Measurements from ENCODE around the gene ROBO2.

The ROBO2 gene

DNA sequence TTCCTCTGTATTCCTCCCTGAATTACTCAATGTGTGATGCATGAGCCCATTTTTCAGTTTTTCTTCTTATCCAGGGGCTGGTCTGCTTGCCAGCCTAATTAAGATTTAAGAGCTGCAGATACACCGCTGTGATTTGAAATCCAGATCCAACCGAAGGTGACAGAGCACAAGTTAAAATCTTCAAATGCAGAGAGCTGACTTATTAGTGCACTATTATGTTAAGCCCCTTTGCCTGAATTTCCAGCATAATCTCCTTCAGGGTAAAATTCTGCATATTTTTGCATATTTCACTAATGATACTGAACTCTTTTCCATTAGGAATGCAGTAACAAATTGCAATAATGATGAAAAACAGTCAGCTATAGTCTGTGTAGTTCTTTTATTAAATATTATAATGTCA lies 583.6 kb downstream of the ROBO2 start:
- Histone ChIP-seq H3K4me1 (ENCODE audit: control insufficient read depth, insufficient read depth, low read length, poor library complexity, severe bottlenecking) (no peaks in the 10 kb centered on the region), H3K4me3 (ENCODE audit: insufficient read depth, low read depth, low read length, poor library complexity, severe bottlenecking) (no peak overlapping the region), H3K27me3 (replicated peaks; ENCODE audit: control insufficient read depth, insufficient read depth, low read length, poor library complexity, severe bottlenecking) (no peaks in the 10 kb centered on the region), H3K9me3 (ENCODE audit: control insufficient read depth, low read length) (no peaks in the 10 kb centered on the region), H3K27ac (ENCODE audit: insufficient read depth, low read length, poor library complexity, severe bottlenecking) (no peak overlapping the region), H3K36me3 (ENCODE audit: control insufficient read depth, insufficient read depth, low read length) (no peaks in the 10 kb centered on the region)
- DNase-seq = no peak

DNA sequence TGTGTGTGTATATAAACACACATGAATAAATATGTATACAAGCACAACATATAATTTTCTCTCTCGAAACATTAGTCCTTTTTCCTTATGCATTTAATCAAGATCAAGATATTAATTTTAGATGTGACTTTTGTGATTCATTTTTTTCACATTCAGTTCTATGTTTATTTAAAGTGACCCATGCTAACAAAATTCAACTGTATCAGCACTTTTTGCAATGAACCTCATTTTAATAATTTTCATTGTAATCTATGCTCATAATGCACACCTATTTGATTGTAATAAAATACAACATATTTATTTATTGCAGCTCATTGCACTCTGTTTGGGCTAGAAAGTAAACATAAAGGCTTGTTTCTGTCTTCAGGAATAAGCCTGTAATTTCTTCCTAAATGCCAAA lies 586.3 kb downstream of the ROBO2 start:
- DNase-seq = no peak
- Histone ChIP-seq H3K9me3 (ENCODE audit: control insufficient read depth, low read length) (no peaks in the 10 kb centered on the region), H3K4me3 (ENCODE audit: insufficient read depth, low read depth, low read length, poor library complexity, severe bottlenecking) (no peak overlapping the region), H3K27me3 (replicated peaks; ENCODE audit: control insufficient read depth, insufficient read depth, low read length, poor library complexity, severe bottlenecking) (no peaks in the 10 kb centered on the region), H3K27ac (ENCODE audit: insufficient read depth, low read length, poor library complexity, severe bottlenecking) (no peak overlapping the region), H3K4me1 (ENCODE audit: control insufficient read depth, insufficient read depth, low read length, poor library complexity, severe bottlenecking) (no peaks in the 10 kb centered on the region), H3K36me3 (ENCODE audit: control insufficient read depth, insufficient read depth, low read length) (no peaks in the 10 kb centered on the region)

DNA sequence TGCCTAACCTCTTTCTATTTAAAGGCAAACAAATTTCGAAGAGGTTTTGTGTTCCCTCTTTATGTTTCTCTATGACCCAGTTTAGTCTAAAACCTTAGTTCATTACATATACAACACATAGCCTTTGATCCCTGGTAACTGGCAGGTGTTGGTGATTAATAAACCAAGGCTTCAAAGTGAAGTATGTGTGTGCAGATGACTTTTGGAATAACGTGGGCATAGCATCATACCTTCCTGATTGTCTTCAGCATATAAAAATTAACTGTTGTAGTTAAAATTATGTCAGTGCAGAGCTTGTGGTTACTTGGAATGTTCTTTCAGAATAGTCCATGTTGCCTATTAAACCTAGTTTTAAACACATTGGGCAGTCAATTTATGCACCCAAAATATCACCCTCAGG lies 608.3 kb downstream of the ROBO2 start:
- no peak for DNase-seq
- no peak overlapping the region for H3K27ac ChIP-seq (ENCODE audit: insufficient read depth, low read length, poor library complexity, severe bottlenecking)
- H3K36me3 ChIP-seq (ENCODE audit: control insufficient read depth, insufficient read depth, low read length) = no peaks in the 10 kb centered on the region
- H3K4me3 ChIP-seq (ENCODE audit: insufficient read depth, low read depth, low read length, poor library complexity, severe bottlenecking) = no peak overlapping the region
- no peaks in the 10 kb centered on the region for H3K4me1 ChIP-seq (ENCODE audit: control insufficient read depth, insufficient read depth, low read length, poor library complexity, severe bottlenecking)
- no peaks in the 10 kb centered on the region for H3K27me3 ChIP-seq (replicated peaks; ENCODE audit: control insufficient read depth, insufficient read depth, low read length, poor library complexity, severe bottlenecking)
- no peaks in the 10 kb centered on the region for H3K9me3 ChIP-seq (ENCODE audit: control insufficient read depth, low read length)

DNA sequence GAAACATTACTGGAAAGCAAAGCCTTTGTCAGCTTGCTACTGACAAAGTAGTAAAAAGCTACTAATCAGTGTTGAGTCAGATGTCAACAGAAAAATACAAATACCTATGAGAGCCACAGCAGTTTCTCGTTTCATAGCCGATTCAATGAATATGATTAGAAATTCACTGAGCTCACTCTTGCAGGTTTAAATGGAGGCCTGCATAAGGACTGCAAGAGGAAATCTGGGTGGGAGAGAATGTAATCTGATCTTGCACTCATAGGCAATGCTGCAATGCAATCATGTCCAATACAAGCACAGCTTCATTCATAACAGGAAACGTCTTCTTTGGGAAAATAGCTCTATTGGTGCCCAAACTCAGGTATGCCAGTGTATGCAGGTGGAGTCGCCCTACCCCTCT lies 608.8 kb downstream of the ROBO2 start:
- Histone ChIP-seq H3K27me3 (replicated peaks; ENCODE audit: control insufficient read depth, insufficient read depth, low read length, poor library complexity, severe bottlenecking) (no peaks in the 10 kb centered on the region), H3K4me3 (ENCODE audit: insufficient read depth, low read depth, low read length, poor library complexity, severe bottlenecking) (no peak overlapping the region), H3K27ac (ENCODE audit: insufficient read depth, low read length, poor library complexity, severe bottlenecking) (no peak overlapping the region), H3K36me3 (ENCODE audit: control insufficient read depth, insufficient read depth, low read length) (no peaks in the 10 kb centered on the region), H3K9me3 (ENCODE audit: control insufficient read depth, low read length) (no peaks in the 10 kb centered on the region), H3K4me1 (ENCODE audit: control insufficient read depth, insufficient read depth, low read length, poor library complexity, severe bottlenecking) (no peaks in the 10 kb centered on the region)
- DNase-seq = no peak

DNA sequence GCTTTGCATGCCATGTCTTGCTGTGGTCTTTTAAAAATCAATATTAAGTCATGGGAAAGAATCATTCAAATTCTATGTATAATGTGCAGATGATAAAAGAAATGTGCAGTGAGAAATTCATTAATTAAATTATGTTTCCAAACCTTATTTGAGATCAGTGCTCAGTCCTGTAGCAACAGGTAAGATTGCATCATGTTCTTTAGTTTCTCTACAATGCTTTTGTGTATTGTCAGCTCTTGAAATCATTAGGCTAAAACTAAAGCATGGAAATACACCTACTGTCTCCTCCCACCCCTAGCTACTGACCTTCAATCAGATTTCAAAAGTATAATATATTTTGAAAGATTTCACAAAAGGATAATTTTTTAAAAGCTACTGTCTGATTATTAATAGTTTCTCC lies 612.7 kb downstream of the ROBO2 start:
- Histone ChIP-seq H3K9me3 (ENCODE audit: control insufficient read depth, low read length) (no peaks in the 10 kb centered on the region), H3K27me3 (replicated peaks; ENCODE audit: control insufficient read depth, insufficient read depth, low read length, poor library complexity, severe bottlenecking) (no peaks in the 10 kb centered on the region), H3K4me1 (ENCODE audit: control insufficient read depth, insufficient read depth, low read length, poor library complexity, severe bottlenecking) (no peaks in the 10 kb centered on the region), H3K27ac (ENCODE audit: insufficient read depth, low read length, poor library complexity, severe bottlenecking) (no peak overlapping the region), H3K36me3 (ENCODE audit: control insufficient read depth, insufficient read depth, low read length) (no peaks in the 10 kb centered on the region), H3K4me3 (ENCODE audit: insufficient read depth, low read depth, low read length, poor library complexity, severe bottlenecking) (no peak overlapping the region)
- DNase-seq = no peak

DNA sequence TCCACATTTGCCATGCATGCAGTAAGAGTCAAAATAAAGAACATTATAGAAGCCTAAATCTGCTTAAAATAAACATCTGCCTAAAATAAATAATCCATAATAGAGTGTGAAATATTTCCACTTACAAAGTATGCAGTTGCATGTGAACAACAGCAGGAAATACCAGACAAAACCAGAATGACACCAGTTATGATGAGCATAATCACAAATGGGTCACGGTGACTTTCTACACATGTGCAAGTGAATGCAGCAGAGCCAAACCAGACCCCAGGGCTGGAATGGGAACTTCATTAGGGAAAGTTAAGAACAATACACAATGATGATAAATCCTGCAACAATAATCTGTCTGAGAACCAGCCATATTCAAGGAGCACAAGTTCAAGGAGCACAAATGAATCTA lies 615.5 kb downstream of the ROBO2 start:
- no peak for DNase-seq
- Histone ChIP-seq H3K36me3 (ENCODE audit: control insufficient read depth, insufficient read depth, low read length) (no peaks in the 10 kb centered on the region), H3K27me3 (replicated peaks; ENCODE audit: control insufficient read depth, insufficient read depth, low read length, poor library complexity, severe bottlenecking) (no peaks in the 10 kb centered on the region), H3K27ac (ENCODE audit: insufficient read depth, low read length, poor library complexity, severe bottlenecking) (no peak overlapping the region), H3K4me3 (ENCODE audit: insufficient read depth, low read depth, low read length, poor library complexity, severe bottlenecking) (no peak overlapping the region), H3K9me3 (ENCODE audit: control insufficient read depth, low read length) (peaks cover 6% of the 10 kb centered on the region), H3K4me1 (ENCODE audit: control insufficient read depth, insufficient read depth, low read length, poor library complexity, severe bottlenecking) (no peaks in the 10 kb centered on the region)

DNA sequence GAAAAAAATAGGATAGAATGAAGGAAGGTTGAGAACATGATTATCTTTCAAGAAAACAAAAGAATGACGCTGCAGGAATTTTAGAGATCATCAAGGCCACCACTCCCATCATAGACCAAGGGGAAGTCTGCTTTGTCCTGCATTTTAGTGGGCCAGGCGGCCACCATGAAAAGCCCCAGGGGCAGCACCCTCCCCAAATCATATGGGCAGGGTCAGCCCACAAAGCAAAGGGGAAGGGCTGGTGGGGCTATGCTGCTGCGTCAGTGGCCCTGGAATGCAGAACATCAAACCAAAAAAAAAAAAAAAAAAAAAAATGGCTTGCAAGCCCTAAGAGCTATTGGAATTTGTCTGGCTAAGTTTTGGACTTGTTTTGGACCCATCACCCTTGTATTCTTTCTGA lies 620.8 kb downstream of the ROBO2 start:
- Histone ChIP-seq H3K4me1 (ENCODE audit: control insufficient read depth, insufficient read depth, low read length, poor library complexity, severe bottlenecking) (no peaks in the 10 kb centered on the region), H3K4me3 (ENCODE audit: insufficient read depth, low read depth, low read length, poor library complexity, severe bottlenecking) (no peak overlapping the region)

DNA sequence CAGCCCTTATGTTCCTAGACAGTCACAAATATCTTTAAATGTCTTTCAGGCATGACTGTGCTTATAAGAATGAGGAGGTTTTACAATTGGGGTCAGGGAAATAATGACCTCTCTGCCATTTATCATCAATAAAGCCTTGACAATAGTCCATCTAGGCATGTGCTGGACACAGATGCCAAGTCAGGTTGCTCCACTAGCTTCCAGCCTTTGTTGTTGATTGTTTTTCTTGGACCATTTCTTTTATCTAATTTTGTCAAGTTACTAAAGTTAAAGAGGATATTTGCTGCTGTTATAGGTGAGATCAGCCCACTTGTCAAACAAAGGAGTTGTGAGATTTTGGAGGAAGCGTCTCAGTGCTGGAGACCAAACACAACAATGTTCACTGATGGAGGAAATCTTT lies 628.0 kb downstream of the ROBO2 start:
- DNase-seq = no peak
- H3K36me3 ChIP-seq (ENCODE audit: control insufficient read depth, insufficient read depth, low read length) = no peaks in the 10 kb centered on the region
- no peak overlapping the region for H3K4me3 ChIP-seq (ENCODE audit: insufficient read depth, low read depth, low read length, poor library complexity, severe bottlenecking)
- H3K27ac ChIP-seq (ENCODE audit: insufficient read depth, low read length, poor library complexity, severe bottlenecking) = no peak overlapping the region
- H3K4me1 ChIP-seq (ENCODE audit: control insufficient read depth, insufficient read depth, low read length, poor library complexity, severe bottlenecking) = no peaks in the 10 kb centered on the region
- H3K9me3 ChIP-seq (ENCODE audit: control insufficient read depth, low read length) = no peaks in the 10 kb centered on the region
- no peaks in the 10 kb centered on the region for H3K27me3 ChIP-seq (replicated peaks; ENCODE audit: control insufficient read depth, insufficient read depth, low read length, poor library complexity, severe bottlenecking)

More for the DNA sequence above, 620.8 kb downstream of the ROBO2 start:
- Histone ChIP-seq H3K9me3 (ENCODE audit: control insufficient read depth, low read length) (peaks cover 6% of the 10 kb centered on the region), H3K36me3 (ENCODE audit: control insufficient read depth, insufficient read depth, low read length) (no peaks in the 10 kb centered on the region), H3K27ac (ENCODE audit: insufficient read depth, low read length, poor library complexity, severe bottlenecking) (no peak overlapping the region), H3K27me3 (replicated peaks; ENCODE audit: control insufficient read depth, insufficient read depth, low read length, poor library complexity, severe bottlenecking) (no peaks in the 10 kb centered on the region)
- no peak for DNase-seq

DNA sequence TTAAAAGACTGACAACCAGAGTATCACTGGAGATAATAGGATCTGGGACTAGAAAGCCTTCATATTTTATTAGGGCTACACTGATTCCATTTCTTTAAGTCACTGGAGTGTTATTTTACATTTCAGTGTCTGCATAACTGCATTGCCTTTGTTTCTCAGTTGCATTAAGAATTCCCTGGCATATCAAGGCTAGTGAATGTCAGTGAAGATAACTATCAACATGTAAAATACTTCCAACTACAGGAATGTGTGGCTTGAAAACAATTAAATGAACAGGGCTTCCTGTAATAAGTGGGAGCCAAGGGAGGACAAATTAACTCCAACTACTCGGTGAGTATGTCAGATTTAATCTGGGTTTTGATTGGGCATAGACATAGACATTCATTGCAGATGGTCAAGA lies 628.5 kb downstream of the ROBO2 start:
- Histone ChIP-seq H3K27ac (ENCODE audit: insufficient read depth, low read length, poor library complexity, severe bottlenecking) (no peak overlapping the region), H3K36me3 (ENCODE audit: control insufficient read depth, insufficient read depth, low read length) (no peaks in the 10 kb centered on the region), H3K27me3 (replicated peaks; ENCODE audit: control insufficient read depth, insufficient read depth, low read length, poor library complexity, severe bottlenecking) (no peaks in the 10 kb centered on the region), H3K4me1 (ENCODE audit: control insufficient read depth, insufficient read depth, low read length, poor library complexity, severe bottlenecking) (no peaks in the 10 kb centered on the region), H3K4me3 (ENCODE audit: insufficient read depth, low read depth, low read length, poor library complexity, severe bottlenecking) (no peak overlapping the region), H3K9me3 (ENCODE audit: control insufficient read depth, low read length) (no peaks in the 10 kb centered on the region)
- DNase-seq = no peak

DNA sequence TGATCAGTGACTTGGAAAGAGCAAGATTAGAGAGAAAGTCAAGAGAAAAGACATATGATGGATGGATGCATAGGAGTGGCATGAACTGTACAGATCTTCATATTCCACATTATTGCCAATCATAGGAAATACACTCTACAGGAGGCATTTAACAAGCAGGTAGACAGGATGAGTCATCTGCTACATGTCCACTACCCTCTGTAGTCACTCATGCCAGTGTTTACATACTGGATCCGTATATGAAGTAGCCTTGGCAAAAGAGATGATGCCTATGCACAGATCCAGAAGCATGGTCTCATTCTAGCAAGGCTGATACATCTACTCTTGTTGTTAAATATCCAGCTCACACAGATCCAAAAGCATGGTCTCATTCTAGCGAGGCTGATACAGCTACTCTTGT lies 632.1 kb downstream of the ROBO2 start:
- DNase-seq = no peak
- Histone ChIP-seq H3K27me3 (replicated peaks; ENCODE audit: control insufficient read depth, insufficient read depth, low read length, poor library complexity, severe bottlenecking) (no peaks in the 10 kb centered on the region), H3K36me3 (ENCODE audit: control insufficient read depth, insufficient read depth, low read length) (no peaks in the 10 kb centered on the region), H3K27ac (ENCODE audit: insufficient read depth, low read length, poor library complexity, severe bottlenecking) (no peak overlapping the region), H3K9me3 (ENCODE audit: control insufficient read depth, low read length) (no peaks in the 10 kb centered on the region), H3K4me3 (ENCODE audit: insufficient read depth, low read depth, low read length, poor library complexity, severe bottlenecking) (no peak overlapping the region), H3K4me1 (ENCODE audit: control insufficient read depth, insufficient read depth, low read length, poor library complexity, severe bottlenecking) (no peaks in the 10 kb centered on the region)

DNA sequence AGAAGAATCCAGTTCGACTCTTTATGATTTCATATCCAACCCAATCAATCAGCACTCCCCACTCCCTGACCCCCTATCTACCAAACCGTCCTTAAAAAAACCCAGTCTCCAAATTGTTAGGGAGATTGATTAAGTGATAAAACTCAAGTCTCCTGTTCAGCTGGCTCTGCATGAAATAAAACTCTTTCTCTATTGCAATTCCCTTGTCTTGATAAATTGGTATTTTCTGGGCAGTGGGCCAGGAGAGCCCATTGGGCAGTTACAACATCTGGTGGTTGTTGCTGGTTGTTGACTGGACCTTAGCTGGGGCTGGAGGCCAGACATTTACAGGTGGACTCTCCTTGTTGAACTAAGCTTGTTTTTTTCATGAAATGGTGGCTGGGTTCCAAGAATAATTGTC lies 642.3 kb downstream of the ROBO2 start:
- H3K27ac ChIP-seq (ENCODE audit: insufficient read depth, low read length, poor library complexity, severe bottlenecking) = no peak overlapping the region
- H3K4me1 ChIP-seq (ENCODE audit: control insufficient read depth, insufficient read depth, low read length, poor library complexity, severe bottlenecking) = no peaks in the 10 kb centered on the region
- H3K27me3 ChIP-seq (replicated peaks; ENCODE audit: control insufficient read depth, insufficient read depth, low read length, poor library complexity, severe bottlenecking) = no peaks in the 10 kb centered on the region
- DNase-seq = no peak
- no peak overlapping the region for H3K4me3 ChIP-seq (ENCODE audit: insufficient read depth, low read depth, low read length, poor library complexity, severe bottlenecking)
- no peaks in the 10 kb centered on the region for H3K9me3 ChIP-seq (ENCODE audit: control insufficient read depth, low read length)
- H3K36me3 ChIP-seq (ENCODE audit: control insufficient read depth, insufficient read depth, low read length) = no peaks in the 10 kb centered on the region
